ENCODE data around the gene FGFR2.

DNA sequence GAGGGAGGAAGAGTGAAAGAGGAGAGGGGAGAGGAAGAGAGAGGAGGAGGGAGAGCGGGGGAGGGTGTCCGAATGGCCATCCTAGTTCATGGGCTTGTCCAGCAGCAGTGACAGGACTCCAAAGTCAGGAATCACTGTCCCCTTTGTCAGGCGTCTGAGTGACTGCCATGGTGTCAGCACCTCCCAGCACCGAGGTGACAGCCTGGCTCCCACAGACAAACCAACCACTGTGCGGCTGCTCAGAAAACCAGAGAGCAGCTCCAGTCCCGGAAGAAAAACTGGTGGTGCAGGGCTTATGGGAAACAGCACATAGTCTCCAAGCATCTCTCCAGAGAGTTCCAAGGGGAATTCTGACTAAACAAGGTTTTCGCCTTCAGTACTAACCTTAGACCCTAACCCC lies 18.9 kb upstream of the FGFR2 start:
- TF ChIP-seq, protein P1, sequence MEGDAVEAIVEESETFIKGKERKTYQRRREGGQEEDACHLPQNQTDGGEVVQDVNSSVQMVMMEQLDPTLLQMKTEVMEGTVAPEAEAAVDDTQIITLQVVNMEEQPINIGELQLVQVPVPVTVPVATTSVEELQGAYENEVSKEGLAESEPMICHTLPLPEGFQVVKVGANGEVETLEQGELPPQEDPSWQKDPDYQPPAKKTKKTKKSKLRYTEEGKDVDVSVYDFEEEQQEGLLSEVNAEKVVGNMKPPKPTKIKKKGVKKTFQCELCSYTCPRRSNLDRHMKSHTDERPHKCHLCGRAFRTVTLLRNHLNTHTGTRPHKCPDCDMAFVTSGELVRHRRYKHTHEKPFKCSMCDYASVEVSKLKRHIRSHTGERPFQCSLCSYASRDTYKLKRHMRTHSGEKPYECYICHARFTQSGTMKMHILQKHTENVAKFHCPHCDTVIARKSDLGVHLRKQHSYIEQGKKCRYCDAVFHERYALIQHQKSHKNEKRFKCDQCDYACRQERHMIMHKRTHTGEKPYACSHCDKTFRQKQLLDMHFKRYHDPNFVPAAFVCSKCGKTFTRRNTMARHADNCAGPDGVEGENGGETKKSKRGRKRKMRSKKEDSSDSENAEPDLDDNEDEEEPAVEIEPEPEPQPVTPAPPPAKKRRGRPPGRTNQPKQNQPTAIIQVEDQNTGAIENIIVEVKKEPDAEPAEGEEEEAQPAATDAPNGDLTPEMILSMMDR (IDR thresholded peaks at IDR 0.05; ENCODE audit: low read depth, low read length) = no peak
- TF ChIP-seq EZH2phosphoT487 (IDR thresholded peaks at IDR 0.05; ENCODE audit: low read depth) = no peak

All from OCI-LY3 (cell line).